Rectal smooth muscle tissue (tissue), 1 donor: ENCODE measurements around the gene EXT2.

Source experiments
- H3K27ac ChIP-seq: one replicate; pipeline ENCODE4 v1.7.0; 2013; ENCODE audit warnings: low read depth, low read length, inconsistent platforms
- H3K27me3 ChIP-seq: one replicate; pipeline ENCODE4 v1.7.0; 2013; ENCODE audit warnings: low read length; ENCODE audit not compliant: control insufficient read depth, insufficient read depth
- H3K36me3 ChIP-seq: one replicate; pipeline ENCODE4 v1.7.0; 2013; ENCODE audit warnings: low read length; ENCODE audit not compliant: control insufficient read depth, insufficient read depth
- H3K4me1 ChIP-seq: one replicate; pipeline ENCODE4 v1.7.0; 2013; ENCODE audit warnings: low read length; ENCODE audit not compliant: control insufficient read depth, insufficient read depth
- H3K4me3 ChIP-seq: one replicate; pipeline ENCODE4 v1.7.0; 2013; ENCODE audit warnings: low read length
- H3K9ac ChIP-seq: one replicate; pipeline ENCODE4 v1.7.0; 2013; ENCODE audit warnings: low read length

Gene EXT2

GRCh38 chr11:44185522-44185921, 90.0 kb downstream of the EXT2 start:
- Histone ChIP-seq H3K27ac (no peak overlapping the region), H3K4me3 (no peak overlapping the region), H3K4me1 (no peaks in the 10 kb centered on the region), H3K9ac (no peak overlapping the region), H3K36me3 (peaks cover 6% of the 10 kb centered on the region), H3K27me3 (no peaks in the 10 kb centered on the region)

GRCh38 chr11:44186321-44186930, 90.9 kb downstream of the EXT2 start:
- H3K27ac ChIP-seq = no peak overlapping the region
- no peak overlapping the region for H3K9ac ChIP-seq
- peaks cover 6% of the 10 kb centered on the region for H3K36me3 ChIP-seq
- H3K27me3 ChIP-seq = no peaks in the 10 kb centered on the region
- H3K4me3 ChIP-seq = no peak overlapping the region
- no peaks in the 10 kb centered on the region for H3K4me1 ChIP-seq

DNA sequence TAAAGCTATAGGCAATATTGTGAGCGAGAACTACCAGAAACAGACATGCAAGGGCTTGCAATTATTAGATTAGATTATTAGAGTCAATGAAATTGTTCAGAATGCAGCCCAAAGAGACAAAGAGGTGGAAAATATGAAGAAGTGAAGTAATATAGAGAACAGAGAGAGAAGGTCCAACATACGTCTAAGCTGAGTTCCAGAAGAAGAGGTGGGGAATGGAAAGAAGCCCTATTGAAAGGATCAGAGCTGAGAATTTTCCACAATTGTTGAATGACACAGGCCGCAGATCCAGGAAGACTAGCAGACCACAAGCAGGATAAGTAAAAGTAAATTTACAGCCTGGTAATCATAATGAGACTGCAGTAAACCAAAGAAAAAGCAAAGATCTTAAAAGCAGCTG, 93.2 kb downstream of the EXT2 start:
- Histone ChIP-seq H3K36me3 (peaks cover 6% of the 10 kb centered on the region), H3K4me1 (no peaks in the 10 kb centered on the region), H3K27me3 (no peaks in the 10 kb centered on the region), H3K9ac (no peak overlapping the region), H3K27ac (no peak overlapping the region), H3K4me3 (no peak overlapping the region)

DNA sequence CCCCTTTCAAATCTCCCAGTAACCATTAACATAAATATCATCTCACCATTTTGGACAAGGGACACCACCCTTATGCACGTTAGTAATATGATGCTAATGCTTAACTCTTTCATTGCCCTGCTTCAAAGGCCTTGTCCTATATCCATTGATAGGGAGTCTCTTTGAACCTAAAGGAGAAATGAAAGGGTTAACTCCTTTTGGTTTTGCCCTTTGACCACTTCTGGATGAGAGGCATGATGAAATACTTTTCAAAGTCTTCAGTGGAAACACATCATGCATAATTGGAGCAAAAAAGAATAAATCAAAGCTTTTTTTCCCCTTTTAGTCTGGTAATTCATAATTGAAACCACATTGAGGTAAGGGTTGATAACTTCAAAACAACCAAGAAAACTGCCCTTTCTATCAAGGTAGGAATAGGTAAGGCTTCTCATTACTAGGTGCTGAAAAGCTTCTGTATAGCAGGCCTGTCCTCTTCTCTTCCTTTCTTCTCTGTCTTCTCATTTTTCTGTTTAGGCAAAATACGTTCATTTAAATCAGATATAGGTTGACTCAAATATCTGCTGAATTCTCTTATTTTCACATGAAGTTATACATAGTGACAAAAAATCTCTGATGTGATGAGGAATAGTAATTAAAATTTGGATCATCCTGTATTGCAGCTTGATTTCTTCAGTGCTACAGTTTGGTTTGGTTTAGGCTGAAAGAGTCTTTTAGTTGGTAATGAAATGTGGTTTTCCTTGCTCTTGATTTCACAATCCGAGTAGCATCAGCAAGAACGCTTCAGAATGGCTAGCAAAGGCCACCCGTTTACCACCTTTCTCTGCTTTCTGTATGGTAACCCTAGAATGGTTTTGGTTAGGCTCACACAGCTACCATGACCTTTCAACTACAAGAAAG, 94.8 kb downstream of the EXT2 start:
- Histone ChIP-seq H3K4me3 (no peak overlapping the region), H3K27me3 (no peaks in the 10 kb centered on the region), H3K4me1 (no peaks in the 10 kb centered on the region), H3K9ac (no peak overlapping the region), H3K27ac (no peak overlapping the region), H3K36me3 (peaks cover 6% of the 10 kb centered on the region)

DNA sequence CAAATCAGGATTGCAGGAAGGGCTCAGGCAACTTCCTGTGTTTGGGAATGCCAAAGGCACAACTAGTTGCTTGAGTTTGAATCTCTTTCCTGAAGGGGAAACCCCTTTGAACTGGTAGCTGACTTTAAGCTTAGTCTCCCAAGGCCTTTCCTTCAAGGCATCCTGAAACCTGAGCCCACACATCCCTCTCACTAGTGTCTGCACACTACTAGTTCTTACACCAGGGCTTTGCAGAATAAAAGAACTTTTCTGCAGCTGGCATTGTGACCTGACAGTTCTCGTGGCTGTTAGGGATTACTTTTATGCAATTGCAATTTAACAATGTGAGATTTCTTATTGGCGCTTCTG, 95.4 kb downstream of the EXT2 start:
- Histone ChIP-seq H3K4me3 (no peak overlapping the region), H3K4me1 (no peaks in the 10 kb centered on the region), H3K9ac (no peak overlapping the region), H3K27me3 (no peaks in the 10 kb centered on the region), H3K36me3 (peaks cover 6% of the 10 kb centered on the region), H3K27ac (no peak overlapping the region)

DNA sequence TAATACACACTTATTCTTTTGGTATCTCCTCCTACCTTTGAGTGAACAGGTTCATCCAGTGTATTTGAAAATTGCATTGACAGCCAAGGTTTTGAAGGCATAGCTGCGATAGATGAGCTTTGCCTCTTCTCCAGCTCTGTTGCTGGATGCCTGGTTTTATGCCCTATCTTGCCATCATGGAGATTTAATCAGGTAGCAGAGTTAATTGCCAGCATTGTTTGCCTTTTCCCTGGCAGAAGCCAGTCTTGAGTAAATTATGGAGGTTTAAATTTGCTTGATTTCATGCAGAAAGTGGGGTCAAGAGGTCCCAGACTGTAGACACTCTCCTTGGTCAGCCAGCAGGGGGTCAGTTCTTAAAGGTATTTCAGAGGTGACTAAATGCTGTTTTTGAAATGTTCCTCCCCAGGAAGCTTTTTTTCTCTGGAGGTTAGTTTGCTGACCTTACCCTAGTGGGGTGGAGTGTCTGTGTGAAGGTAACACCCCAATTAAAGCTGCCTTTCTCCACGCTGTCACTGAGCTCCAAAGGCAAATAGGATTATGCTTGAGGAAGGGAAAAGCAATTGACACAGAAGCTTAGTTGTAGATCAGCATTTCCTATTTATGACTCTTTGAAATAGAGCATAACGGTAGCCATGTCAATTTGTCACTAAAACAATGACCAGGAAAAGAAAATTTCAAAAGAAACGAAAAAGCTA, 96.0 kb downstream of the EXT2 start:
- Histone ChIP-seq H3K4me1 (no peaks in the 10 kb centered on the region), H3K9ac (no peak overlapping the region), H3K36me3 (peaks cover 6% of the 10 kb centered on the region), H3K27me3 (no peaks in the 10 kb centered on the region), H3K27ac (no peak overlapping the region), H3K4me3 (no peak overlapping the region)

- H3K27ac ChIP-seq = no peak overlapping the region
- peaks cover 9% of the 10 kb centered on the region for H3K36me3 ChIP-seq
- H3K4me1 ChIP-seq = no peaks in the 10 kb centered on the region
- H3K4me3 ChIP-seq = no peak overlapping the region
- H3K27me3 ChIP-seq = no peaks in the 10 kb centered on the region
- H3K9ac ChIP-seq = no peak overlapping the region
Observed at GRCh38 chr11:44192017-44192385, 96.5 kb downstream of the EXT2 start.

GRCh38 chr11:44192462-44193100, 97.1 kb downstream of the EXT2 start:
- Histone ChIP-seq H3K27me3 (no peaks in the 10 kb centered on the region), H3K27ac (no peak overlapping the region), H3K4me1 (no peaks in the 10 kb centered on the region)

GRCh38 chr11:44193856-44194255, 98.4 kb downstream of the EXT2 start:
- H3K27me3 ChIP-seq = no peaks in the 10 kb centered on the region
- no peaks in the 10 kb centered on the region for H3K4me1 ChIP-seq
- H3K4me3 ChIP-seq = no peak overlapping the region
- peaks cover 6% of the 10 kb centered on the region for H3K36me3 ChIP-seq
- H3K27ac ChIP-seq = no peak overlapping the region
- no peak overlapping the region for H3K9ac ChIP-seq

More at GRCh38 chr11:44192462-44193100, 97.1 kb downstream of the EXT2 start:
- Histone ChIP-seq H3K4me3 (no peak overlapping the region), H3K36me3 (peaks cover 9% of the 10 kb centered on the region), H3K9ac (no peak overlapping the region)

DNA sequence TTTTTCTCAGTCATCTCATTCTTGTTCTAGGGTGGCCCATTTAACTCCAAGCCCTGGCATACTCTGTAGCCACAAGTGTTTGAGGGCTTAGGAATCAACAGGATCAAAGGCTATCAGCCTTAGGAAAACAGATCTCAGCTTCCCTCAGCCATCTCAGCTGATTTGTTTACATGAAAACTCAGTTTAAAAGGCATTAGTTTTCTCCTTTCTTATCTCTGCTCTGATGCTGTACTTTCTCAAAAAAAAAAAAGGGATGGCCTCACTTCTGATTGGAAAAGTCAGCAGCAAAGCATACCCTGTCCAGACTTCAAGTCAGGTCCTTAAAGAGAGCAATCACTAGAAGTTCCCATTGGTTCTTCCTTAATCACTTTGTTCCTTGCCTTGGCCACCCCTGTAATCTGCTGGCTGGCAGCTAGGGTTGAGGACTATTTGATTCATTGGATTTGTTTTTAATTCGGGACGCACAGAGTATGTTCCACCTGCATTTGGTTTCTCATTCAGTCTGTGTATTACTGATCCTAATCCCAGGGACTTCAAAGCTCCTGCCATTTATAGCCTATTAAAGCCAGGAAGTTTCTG, 102.8 kb downstream of the EXT2 start:
- peaks cover 3% of the 10 kb centered on the region for H3K36me3 ChIP-seq
- H3K27ac ChIP-seq = no peak overlapping the region
- H3K4me1 ChIP-seq = no peaks in the 10 kb centered on the region
- no peak overlapping the region for H3K9ac ChIP-seq
- H3K27me3 ChIP-seq = no peaks in the 10 kb centered on the region
- no peak overlapping the region for H3K4me3 ChIP-seq

- H3K4me1 ChIP-seq = no peaks in the 10 kb centered on the region
- H3K27ac ChIP-seq = no peak overlapping the region
- H3K36me3 ChIP-seq = peaks cover 3% of the 10 kb centered on the region
- H3K27me3 ChIP-seq = no peaks in the 10 kb centered on the region
- no peak overlapping the region for H3K4me3 ChIP-seq
- H3K9ac ChIP-seq = no peak overlapping the region
Observed at GRCh38 chr11:44199298-44199697, 103.8 kb downstream of the EXT2 start.

DNA sequence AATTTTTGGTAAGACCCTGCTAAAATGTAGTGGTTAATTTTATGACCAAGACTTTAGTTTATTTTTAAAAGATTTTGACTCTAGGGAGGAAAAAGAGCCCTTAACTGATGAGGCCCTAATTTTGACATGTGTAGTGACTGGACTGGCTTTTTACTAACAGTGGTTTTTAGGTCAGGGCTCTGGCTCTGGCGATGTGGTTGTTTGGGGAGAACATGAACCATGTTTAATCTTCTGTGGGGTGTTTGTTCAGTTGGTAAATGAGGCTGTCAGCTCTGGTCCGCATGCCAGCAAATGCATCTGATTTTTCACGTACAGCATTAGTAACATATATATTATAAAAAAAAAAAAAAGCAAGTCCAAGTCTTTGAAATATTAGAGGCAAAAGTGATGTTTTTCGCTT, 104.3 kb downstream of the EXT2 start:
- Histone ChIP-seq H3K27me3 (no peaks in the 10 kb centered on the region), H3K4me1 (no peaks in the 10 kb centered on the region), H3K36me3 (peaks cover 3% of the 10 kb centered on the region), H3K27ac (no peak overlapping the region), H3K4me3 (no peak overlapping the region), H3K9ac (no peak overlapping the region)
